Measurements from ENCODE around the gene TRIM9.

TRIM9 gene

DNA sequence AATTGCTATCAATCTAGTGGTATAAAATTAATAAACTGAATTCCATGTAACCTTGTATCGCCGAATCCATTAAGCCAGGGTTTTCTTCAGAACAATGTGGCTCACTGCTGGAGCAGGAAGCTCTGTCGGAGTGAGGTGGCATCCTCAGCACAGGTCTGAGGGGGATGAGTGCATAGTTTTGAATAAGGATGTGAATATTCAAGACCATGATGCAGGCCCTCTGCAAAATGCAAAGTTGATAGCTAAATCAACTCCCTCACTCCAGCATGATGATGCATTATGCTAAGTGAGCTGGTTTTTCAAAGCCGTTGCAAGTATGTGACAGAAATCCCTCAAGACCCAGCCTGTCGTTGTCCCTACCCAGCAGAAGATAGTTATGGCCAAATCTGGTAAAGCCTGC, 53.0 kb downstream of the TRIM9 start:
- Histone ChIP-seq H3K9me3 (ENCODE audit: control insufficient read depth, low read depth, low read length) (no peaks in the 10 kb centered on the region), H3K36me3 (ENCODE audit: control insufficient read depth, low read depth, low read length) (no peaks in the 10 kb centered on the region), H3K4me1 (ENCODE audit: control insufficient read depth, low read depth, low read length) (peaks cover 24% of the 10 kb centered on the region), H3K27me3 (ENCODE audit: control insufficient read depth, insufficient read depth, low read length) (no peaks in the 10 kb centered on the region), H3K9ac (ENCODE audit: low read length) (no peak overlapping the region), H3K4me3 (ENCODE audit: low read length) (no peak overlapping the region), H3K27ac (ENCODE audit: low read length) (no peak overlapping the region)

DNA sequence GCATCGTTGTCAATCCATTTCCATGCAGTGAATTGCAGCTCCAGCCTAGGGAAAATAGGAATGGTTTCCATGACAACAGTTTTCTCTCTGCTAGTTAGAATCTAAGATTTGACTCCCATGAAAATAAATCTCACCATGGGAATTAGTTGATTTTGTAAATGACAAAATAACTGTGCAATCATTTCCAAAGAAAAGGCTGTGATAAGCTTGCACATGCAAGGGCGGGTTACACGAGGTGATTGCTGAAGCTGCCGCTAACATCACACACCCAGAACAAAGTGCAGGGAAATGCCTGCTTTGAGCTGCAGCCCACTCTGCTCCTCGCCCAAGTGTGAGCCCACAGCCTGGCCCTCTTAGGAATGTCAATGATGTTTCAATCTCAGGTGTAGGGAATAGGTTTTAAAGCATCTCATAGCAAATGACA, 53.8 kb downstream of the TRIM9 start:
- Histone ChIP-seq H3K4me1 (ENCODE audit: control insufficient read depth, low read depth, low read length) (peaks cover 24% of the 10 kb centered on the region), H3K4me3 (ENCODE audit: low read length) (no peak overlapping the region), H3K27me3 (ENCODE audit: control insufficient read depth, insufficient read depth, low read length) (no peaks in the 10 kb centered on the region)

DNA sequence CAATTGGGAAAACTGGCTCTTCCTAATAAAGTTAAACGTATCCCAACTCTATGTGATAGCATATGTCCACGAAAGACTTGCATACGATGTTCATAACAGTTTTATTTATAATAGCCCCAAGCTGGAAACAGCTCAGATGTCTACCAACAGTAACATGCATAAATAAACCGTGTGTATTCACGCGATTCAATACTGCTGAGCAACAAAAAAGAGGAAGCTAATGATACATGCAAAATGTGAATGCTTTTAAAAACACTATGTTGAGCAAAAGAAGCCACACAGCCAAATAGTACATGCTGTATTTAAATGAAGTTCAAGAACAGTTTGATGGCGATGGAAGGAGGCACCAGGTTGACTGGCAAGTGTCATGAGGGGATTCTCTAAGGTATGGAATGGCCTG, 55.7 kb downstream of the TRIM9 start:
- Histone ChIP-seq H3K9me3 (ENCODE audit: control insufficient read depth, low read depth, low read length) (no peaks in the 10 kb centered on the region), H3K36me3 (ENCODE audit: control insufficient read depth, low read depth, low read length) (no peaks in the 10 kb centered on the region), H3K4me1 (ENCODE audit: control insufficient read depth, low read depth, low read length) (peaks cover 24% of the 10 kb centered on the region), H3K27me3 (ENCODE audit: control insufficient read depth, insufficient read depth, low read length) (no peaks in the 10 kb centered on the region), H3K27ac (ENCODE audit: low read length) (no peak overlapping the region), H3K4me3 (ENCODE audit: low read length) (no peak overlapping the region), H3K9ac (ENCODE audit: low read length) (no peak overlapping the region)

More for the DNA sequence above, 53.8 kb downstream of the TRIM9 start:
- Histone ChIP-seq H3K9ac (ENCODE audit: low read length) (no peak overlapping the region), H3K9me3 (ENCODE audit: control insufficient read depth, low read depth, low read length) (no peaks in the 10 kb centered on the region), H3K36me3 (ENCODE audit: control insufficient read depth, low read depth, low read length) (no peaks in the 10 kb centered on the region), H3K27ac (ENCODE audit: low read length) (no peak overlapping the region)

DNA sequence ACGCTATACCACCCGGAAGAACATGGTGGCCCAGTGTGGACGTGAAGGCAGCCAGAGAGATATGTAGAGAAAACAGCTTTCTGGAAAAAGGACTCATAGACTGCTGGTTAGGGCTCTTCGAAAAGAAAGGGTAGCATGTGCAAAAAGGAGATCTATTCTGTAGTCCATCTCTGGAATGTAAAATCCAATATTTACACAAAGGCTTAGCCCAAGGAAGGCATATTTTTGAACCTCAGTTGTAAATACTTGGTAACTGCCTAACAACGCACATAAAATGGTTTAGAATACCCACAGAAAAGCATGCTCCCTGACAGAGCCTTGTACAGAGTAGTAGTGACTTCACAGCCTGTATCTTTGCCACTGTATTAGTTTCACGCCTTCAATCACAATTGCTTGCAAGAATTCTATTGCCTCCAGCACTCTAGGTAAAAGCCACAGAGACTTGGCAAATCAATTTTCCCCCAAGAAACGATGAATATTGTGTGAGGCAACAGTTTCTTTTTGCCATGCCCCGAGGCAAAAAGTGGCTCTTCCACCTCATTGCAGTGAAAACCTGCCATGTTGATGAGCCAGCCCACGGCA, 59.2 kb downstream of the TRIM9 start:
- no peak overlapping the region for H3K4me3 ChIP-seq (ENCODE audit: low read length)
- H3K27me3 ChIP-seq (ENCODE audit: control insufficient read depth, insufficient read depth, low read length) = no peaks in the 10 kb centered on the region
- no peaks in the 10 kb centered on the region for H3K9me3 ChIP-seq (ENCODE audit: control insufficient read depth, low read depth, low read length)
- no peak overlapping the region for H3K9ac ChIP-seq (ENCODE audit: low read length)
- H3K27ac ChIP-seq (ENCODE audit: low read length) = no peak overlapping the region
- no peaks in the 10 kb centered on the region for H3K36me3 ChIP-seq (ENCODE audit: control insufficient read depth, low read depth, low read length)
- peaks cover 11% of the 10 kb centered on the region for H3K4me1 ChIP-seq (ENCODE audit: control insufficient read depth, low read depth, low read length)

DNA sequence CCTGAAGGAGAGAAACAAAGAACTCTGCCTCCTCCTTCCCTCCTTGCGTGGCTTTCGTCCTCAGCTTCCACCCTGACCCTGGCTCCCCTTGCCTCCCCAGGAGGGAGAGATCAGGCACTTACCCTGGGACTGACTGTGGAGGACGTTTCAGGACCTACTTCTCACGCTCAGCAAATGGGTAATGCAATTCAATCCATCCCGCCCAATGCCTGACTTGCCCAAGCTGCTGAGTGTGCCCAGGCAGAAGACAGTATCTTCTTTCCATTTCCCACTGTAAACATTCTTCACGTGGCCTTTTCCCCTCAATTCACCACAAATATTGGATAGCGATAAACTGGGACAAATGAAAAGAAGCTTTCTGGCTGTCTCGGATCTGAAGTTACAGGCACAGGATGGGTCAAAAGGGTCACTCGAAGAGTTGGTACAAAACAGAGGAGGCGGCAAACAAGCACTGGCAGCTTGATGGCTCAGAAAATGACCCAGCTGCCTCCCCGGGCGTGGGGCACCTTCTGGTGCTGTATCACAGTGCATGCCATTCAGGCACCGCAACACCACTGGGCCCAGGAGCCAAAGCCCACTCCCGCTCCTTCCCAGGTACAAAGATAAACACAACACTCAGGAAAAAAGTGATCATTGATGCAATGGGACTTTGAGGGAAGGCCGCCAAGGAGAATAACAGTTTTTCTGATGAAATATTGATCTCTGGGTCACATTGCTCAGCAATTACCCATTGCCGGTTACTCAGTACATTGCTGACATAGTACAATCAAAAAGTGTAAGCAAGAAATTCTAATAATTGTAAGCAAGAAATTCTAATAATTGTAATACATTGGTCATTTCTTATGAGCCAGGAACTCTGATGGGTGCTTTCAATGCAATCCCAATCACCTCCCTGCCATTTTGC, 65.8 kb downstream of the TRIM9 start:
- no peaks in the 10 kb centered on the region for H3K27me3 ChIP-seq (ENCODE audit: control insufficient read depth, insufficient read depth, low read length)
- H3K4me1 ChIP-seq (ENCODE audit: control insufficient read depth, low read depth, low read length) = no peaks in the 10 kb centered on the region
- H3K4me3 ChIP-seq (ENCODE audit: low read length) = no peak overlapping the region
- H3K36me3 ChIP-seq (ENCODE audit: control insufficient read depth, low read depth, low read length) = no peaks in the 10 kb centered on the region
- H3K9ac ChIP-seq (ENCODE audit: low read length) = no peak overlapping the region
- H3K9me3 ChIP-seq (ENCODE audit: control insufficient read depth, low read depth, low read length) = no peaks in the 10 kb centered on the region
- H3K27ac ChIP-seq (ENCODE audit: low read length) = no peak overlapping the region

DNA sequence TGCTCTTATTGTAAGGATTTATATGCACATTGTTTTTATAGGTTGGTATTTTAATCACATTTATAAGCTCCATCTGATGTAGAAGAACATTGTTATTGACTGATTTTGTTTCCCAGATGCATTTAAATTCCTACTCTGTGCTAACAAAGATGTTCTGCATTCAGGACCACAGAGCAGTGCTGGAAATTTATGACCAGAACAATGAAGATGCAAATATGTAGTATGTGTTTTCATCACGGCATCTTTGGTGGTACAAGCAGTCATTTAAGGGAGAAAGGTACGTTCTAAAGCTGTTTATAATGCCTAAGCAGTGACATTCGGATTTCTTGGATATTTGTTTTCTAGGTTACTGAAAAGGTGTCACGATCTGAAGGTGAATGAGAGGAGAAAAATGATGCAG, 66.5 kb downstream of the TRIM9 start:
- Histone ChIP-seq H3K4me1 (ENCODE audit: control insufficient read depth, low read depth, low read length) (no peaks in the 10 kb centered on the region), H3K9me3 (ENCODE audit: control insufficient read depth, low read depth, low read length) (no peaks in the 10 kb centered on the region), H3K27ac (ENCODE audit: low read length) (no peak overlapping the region), H3K27me3 (ENCODE audit: control insufficient read depth, insufficient read depth, low read length) (no peaks in the 10 kb centered on the region), H3K9ac (ENCODE audit: low read length) (no peak overlapping the region), H3K36me3 (ENCODE audit: control insufficient read depth, low read depth, low read length) (no peaks in the 10 kb centered on the region), H3K4me3 (ENCODE audit: low read length) (no peak overlapping the region)

DNA sequence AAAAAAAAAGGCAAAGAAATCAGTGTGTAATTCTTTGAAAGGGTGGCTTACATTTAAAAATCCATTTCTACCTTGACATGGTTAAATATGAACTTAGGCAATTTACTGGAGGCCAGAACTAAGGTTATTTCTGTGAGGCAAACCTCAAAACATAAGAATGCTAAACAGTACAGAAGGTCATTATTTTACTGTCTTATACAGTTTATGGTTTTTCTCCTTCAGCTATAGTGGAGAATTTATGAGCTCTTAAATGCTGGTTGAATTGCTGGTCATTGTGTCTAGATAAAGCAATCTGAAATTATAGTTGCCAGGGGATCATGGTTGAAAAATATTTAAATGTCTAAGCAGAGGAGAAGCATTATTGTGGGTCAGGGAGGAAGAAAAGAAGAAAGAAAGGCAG, 70.5 kb downstream of the TRIM9 start:
- H3K36me3 ChIP-seq (ENCODE audit: control insufficient read depth, low read depth, low read length) = no peaks in the 10 kb centered on the region
- H3K4me3 ChIP-seq (ENCODE audit: low read length) = no peak overlapping the region
- H3K27ac ChIP-seq (ENCODE audit: low read length) = no peak overlapping the region

DNA sequence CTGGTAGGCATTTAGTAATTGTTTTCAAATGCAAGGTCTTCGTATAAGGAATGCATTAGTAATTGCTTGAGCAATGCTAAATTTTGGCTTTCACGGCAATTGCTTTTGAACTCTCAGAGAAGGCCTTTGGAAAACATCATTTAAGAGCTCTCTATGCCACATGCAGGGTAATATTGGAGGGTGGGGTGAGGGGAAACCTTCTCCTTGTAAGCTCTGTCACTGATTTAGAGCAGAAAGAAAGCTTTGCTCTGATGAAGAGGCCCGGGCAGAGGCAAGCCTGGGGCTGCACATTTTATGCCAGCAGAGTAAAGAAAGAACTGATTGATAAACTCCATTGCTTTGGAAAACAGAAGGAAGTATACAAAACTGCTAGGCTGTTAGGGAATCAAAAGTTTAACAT, 70.9 kb downstream of the TRIM9 start:
- Histone ChIP-seq H3K27ac (ENCODE audit: low read length) (no peak overlapping the region), H3K27me3 (ENCODE audit: control insufficient read depth, insufficient read depth, low read length) (no peaks in the 10 kb centered on the region), H3K9me3 (ENCODE audit: control insufficient read depth, low read depth, low read length) (no peaks in the 10 kb centered on the region), H3K4me3 (ENCODE audit: low read length) (no peak overlapping the region), H3K4me1 (ENCODE audit: control insufficient read depth, low read depth, low read length) (no peaks in the 10 kb centered on the region), H3K36me3 (ENCODE audit: control insufficient read depth, low read depth, low read length) (no peaks in the 10 kb centered on the region), H3K9ac (ENCODE audit: low read length) (no peak overlapping the region)

More for the DNA sequence above, 70.5 kb downstream of the TRIM9 start:
- H3K27me3 ChIP-seq (ENCODE audit: control insufficient read depth, insufficient read depth, low read length) = no peaks in the 10 kb centered on the region
- no peaks in the 10 kb centered on the region for H3K4me1 ChIP-seq (ENCODE audit: control insufficient read depth, low read depth, low read length)
- no peak overlapping the region for H3K9ac ChIP-seq (ENCODE audit: low read length)
- H3K9me3 ChIP-seq (ENCODE audit: control insufficient read depth, low read depth, low read length) = no peaks in the 10 kb centered on the region

DNA sequence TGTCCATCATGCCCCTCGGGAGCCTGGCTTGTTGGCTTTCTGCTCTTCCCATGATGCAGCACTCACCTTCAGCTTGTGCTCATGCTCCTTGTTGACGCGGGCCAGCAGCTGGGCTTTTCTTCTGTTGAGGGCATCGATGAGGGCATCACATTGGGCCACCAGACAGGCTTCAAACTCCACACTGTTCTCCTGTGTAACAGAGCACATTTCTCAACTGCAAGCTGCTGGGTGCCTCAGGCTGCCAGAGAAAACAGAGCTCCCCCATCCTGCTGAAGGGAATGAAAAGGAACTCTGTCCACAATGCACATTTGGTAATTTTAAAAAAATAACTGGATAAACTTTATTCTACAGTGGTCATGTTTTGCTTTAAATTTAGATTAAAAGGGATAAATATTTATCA, 72.1 kb downstream of the TRIM9 start:
- H3K4me1 ChIP-seq (ENCODE audit: control insufficient read depth, low read depth, low read length) = no peaks in the 10 kb centered on the region
- H3K27ac ChIP-seq (ENCODE audit: low read length) = no peak overlapping the region
- no peaks in the 10 kb centered on the region for H3K27me3 ChIP-seq (ENCODE audit: control insufficient read depth, insufficient read depth, low read length)
- no peak overlapping the region for H3K9ac ChIP-seq (ENCODE audit: low read length)
- no peaks in the 10 kb centered on the region for H3K9me3 ChIP-seq (ENCODE audit: control insufficient read depth, low read depth, low read length)
- H3K36me3 ChIP-seq (ENCODE audit: control insufficient read depth, low read depth, low read length) = no peaks in the 10 kb centered on the region
- no peak overlapping the region for H3K4me3 ChIP-seq (ENCODE audit: low read length)

DNA sequence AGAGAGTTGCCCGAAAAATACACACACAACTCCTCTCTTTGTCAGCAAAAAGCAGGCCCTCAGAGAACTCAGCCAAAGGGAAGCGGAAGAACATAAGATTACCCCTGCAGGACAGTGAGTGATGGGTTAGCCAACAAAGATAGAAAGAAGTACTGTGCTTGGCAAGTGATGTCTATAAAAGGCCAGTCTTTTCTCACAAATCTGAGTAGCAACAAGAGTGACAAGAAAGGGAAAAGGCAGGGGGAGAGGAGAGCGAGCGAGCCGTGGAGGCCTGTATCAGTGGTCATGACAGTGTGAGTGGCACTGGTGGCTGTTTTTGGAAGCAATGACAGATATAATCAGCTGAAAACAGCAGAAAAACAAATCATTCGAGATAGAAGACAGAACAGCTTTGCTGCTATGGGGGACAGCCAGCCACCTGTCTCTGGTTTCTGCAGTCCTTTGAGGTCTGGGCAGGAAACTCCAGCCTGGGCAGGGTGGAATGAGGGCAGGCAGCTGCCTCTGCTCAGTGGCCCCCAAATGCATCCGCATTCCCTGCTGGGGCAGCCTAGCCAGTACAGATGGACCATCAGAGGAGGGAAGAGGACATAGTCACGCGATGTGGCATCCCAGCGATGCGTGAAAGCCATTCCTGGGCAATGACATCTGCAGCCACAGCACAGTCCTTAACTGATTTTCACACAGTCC, 74.7 kb downstream of the TRIM9 start:
- Histone ChIP-seq H3K36me3 (ENCODE audit: control insufficient read depth, low read depth, low read length) (no peaks in the 10 kb centered on the region), H3K4me3 (ENCODE audit: low read length) (no peak overlapping the region), H3K27me3 (ENCODE audit: control insufficient read depth, insufficient read depth, low read length) (no peaks in the 10 kb centered on the region), H3K9me3 (ENCODE audit: control insufficient read depth, low read depth, low read length) (no peaks in the 10 kb centered on the region), H3K27ac (ENCODE audit: low read length) (no peak overlapping the region), H3K9ac (ENCODE audit: low read length) (no peak overlapping the region), H3K4me1 (ENCODE audit: control insufficient read depth, low read depth, low read length) (no peaks in the 10 kb centered on the region)

DNA sequence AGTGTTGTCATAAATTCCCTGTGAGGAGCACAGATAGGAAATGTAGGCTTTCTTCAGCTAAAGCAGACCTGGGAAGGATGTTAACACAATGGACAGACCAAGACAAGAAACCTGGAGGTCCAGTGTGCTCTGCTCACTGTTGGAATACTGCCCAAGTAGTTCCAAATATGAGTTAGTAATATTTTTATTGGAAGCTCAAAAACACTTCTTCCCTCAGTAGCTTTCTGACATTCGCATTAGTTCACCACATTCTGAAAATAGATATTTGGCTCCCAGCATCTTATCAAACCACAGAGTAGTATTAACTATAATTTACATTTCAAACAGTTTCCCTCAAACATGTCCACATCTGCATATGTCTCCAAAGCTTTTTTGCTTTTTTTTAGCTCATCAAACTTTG, 75.8 kb downstream of the TRIM9 start:
- Histone ChIP-seq H3K27me3 (ENCODE audit: control insufficient read depth, insufficient read depth, low read length) (no peaks in the 10 kb centered on the region), H3K9me3 (ENCODE audit: control insufficient read depth, low read depth, low read length) (no peaks in the 10 kb centered on the region), H3K27ac (ENCODE audit: low read length) (no peak overlapping the region), H3K9ac (ENCODE audit: low read length) (no peak overlapping the region), H3K4me1 (ENCODE audit: control insufficient read depth, low read depth, low read length) (no peaks in the 10 kb centered on the region), H3K4me3 (ENCODE audit: low read length) (no peak overlapping the region), H3K36me3 (ENCODE audit: control insufficient read depth, low read depth, low read length) (no peaks in the 10 kb centered on the region)
